Measurements from ENCODE around the gene IL17C. TPM values are rescaled to one million over a fixed set of nuclear protein-coding genes. Genes with fewer than 3 reads are reported as not detected.

IL17C gene, protein sequence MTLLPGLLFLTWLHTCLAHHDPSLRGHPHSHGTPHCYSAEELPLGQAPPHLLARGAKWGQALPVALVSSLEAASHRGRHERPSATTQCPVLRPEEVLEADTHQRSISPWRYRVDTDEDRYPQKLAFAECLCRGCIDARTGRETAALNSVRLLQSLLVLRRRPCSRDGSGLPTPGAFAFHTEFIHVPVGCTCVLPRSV
- not detected in 2 replicates for total RNA-seq (2011; cell fraction: chromatin; rRNA removed; ENCODE audit: low replicate concordance)
- total RNA-seq (2011; cell fraction: nucleolus; rRNA removed), result not detected in 2 replicates
- not detected in 2 replicates for total RNA-seq (2011; cell fraction: nucleoplasm; rRNA removed)
- total RNA-seq (2014; rRNA removed) (not detected in 2 replicates), total RNA-seq (2014; rRNA removed; fragmentation: Illumina TruSeq; extraction: Trizol) (not detected in 2 replicates), total RNA-seq (2015; rRNA removed; fragmentation: Illumina TruSeq; extraction: Trizol) (not detected in 2 replicates), total RNA-seq (2021) (not detected in 2 replicates), polyA plus RNA-seq (2011; rRNA removed) (not detected in 2 replicates), polyA plus RNA-seq (2014; fragmentation: Illumina TruSeq; extraction: Trizol) (not detected in 2 replicates), polyA plus RNA-seq (2014; fragmentation: Nextera tagmentation; extraction: Ambion mirVana) (not detected), polyA plus RNA-seq (2014; rRNA removed) (not detected in 2 replicates), polyA minus RNA-seq (2011; rRNA and poly(A)+ RNA removed) (not detected in 2 replicates), Bru-seq, nascent RNA (not detected), BruChase-seq, experiment 1, labeled RNA remaining after a 2-hour chase (not detected), BruChase-seq, experiment 2, labeled RNA remaining after a 6-hour chase (percentile 8 among the genes with signal in this experiment)
- polyA plus RNA-seq (2011; cell fraction: cytosol; rRNA removed), result not detected in 2 replicates
- polyA plus RNA-seq (2011; cell fraction: nucleus; rRNA removed), result 0.21 TPM in 1 of 2 replicates, not detected in the other
- not detected in 2 replicates for polyA plus RNA-seq (2012)
- polyA minus RNA-seq (2011; cell fraction: cytosol; rRNA and poly(A)+ RNA removed), result not detected in 2 replicates
- polyA minus RNA-seq (2011; cell fraction: nucleus; rRNA and poly(A)+ RNA removed), result not detected in 2 replicates
- long read RNA-seq, experiment 1, result 0 reads
- long read RNA-seq, experiment 2, result 0 reads
- long read RNA-seq, experiment 3, result 0 reads

DNA sequence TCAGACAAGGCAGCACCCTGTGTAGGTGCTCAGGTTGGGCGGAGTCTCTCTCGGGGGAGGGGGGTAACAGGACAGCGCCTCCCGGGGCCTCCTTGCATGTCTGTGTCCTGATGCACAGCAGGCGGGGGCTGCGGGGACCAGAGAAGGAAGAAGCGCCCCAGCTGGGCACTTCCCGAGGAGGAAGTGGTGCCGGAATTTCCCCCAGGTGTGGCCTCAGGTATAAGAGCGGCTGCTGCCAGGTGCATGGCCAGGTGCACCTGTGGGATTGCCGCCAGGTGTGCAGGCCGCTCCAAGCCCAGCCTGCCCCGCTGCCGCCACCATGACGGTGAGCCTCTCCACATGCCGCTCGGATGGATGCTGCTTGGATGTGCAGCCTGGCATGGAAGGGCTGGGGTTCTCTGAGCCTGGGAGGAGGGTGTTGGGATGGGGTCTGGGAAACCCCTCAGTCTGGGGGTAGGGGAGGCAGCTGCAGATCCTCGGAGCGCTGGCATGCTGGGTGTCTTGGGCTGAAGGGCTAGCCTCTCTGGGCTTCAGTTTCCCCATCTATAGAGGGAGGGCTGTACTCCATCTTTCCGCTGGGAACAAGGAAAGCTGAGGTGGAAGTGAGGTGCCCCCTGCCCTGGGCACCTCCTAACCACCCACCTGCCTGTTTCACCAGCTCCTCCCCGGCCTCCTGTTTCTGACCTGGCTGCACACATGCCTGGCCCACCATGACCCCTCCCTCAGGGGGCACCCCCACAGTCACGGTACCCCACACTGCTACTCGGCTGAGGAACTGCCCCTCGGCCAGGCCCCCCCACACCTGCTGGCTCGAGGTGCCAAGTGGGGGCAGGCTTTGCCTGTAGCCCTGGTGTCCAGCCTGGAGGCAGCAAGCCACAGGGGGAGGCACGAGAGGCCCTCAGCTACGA, at the start of gene IL17C:
Gene IL17C (plus strand): TSS at position 250 of the 908 bp plus-strand sequence. CDS start 70 bp downstream, at position 320.
- Histone ChIP-seq H3K36me3 (ENCODE audit: control insufficient read depth, insufficient read depth, low read length) (peaks cover 5% of the 10 kb centered on the region; the same call in 1 of the 3 replicates), H3K27me3 (ENCODE audit: control insufficient read depth in 2 of 2, insufficient read depth in 2 of 2, low read length in 2 of 2) (peaks cover 13 to 18% of the 10 kb centered on the region in 2 experiments; a peak in 3 of 5 replicates), H3K9ac (ENCODE audit: insufficient read depth in 1 of 2, low read depth in 2 of 2, low read length in 2 of 2) (peak within 1 kb of the TSS in 1 of 2 experiments; percentile 81; a peak in 2 of 4 replicates), H2AFZ (ENCODE audit: low read depth, low read length) (peak within 1 kb of the TSS; percentile 47; the same call in 1 of the 2 replicates), H3K4me1 (replicated peaks in 1 of 2; ENCODE audit: control insufficient read depth in 2 of 2, insufficient read depth in 2 of 2, low read length in 2 of 2) (peaks cover 18 to 84% of the 10 kb centered on the region in 2 experiments), H3K9me3 (replicated peaks; ENCODE audit: control insufficient read depth, insufficient read depth, low read depth, low read length) (no peaks in the 10 kb centered on the region), H3K79me2 (ENCODE audit: control insufficient read depth, insufficient read depth, low read length) (no peaks in the 10 kb centered on the region), H3K4me2 (ENCODE audit: insufficient read depth, low read length) (no peak within 1 kb of the TSS), H3K27ac (ENCODE audit: extremely low read depth, low read depth, low read length) (no peak within 1 kb of the TSS), H4K20me1 (replicated peaks; ENCODE audit: control insufficient read depth, insufficient read depth, low read length) (peaks cover 10% of the 10 kb centered on the region; the same call in 1 of the 2 replicates), H3K4me3 (no peak within 1 kb of the TSS), H3K9me1 (ENCODE audit: control insufficient read depth, insufficient read depth, low read length) (no peaks in the 10 kb centered on the region)
- no TSS peak for BruUV-seq (replicated peaks)
- in situ Hi-C loops (cut with MboI), result no loop called here
- DNase-seq (ENCODE audit: extremely low read depth in 1 of 4, low spot score in 3 of 4), result peak in 3 of 4 experiments; percentile 52 to 59 (median 54)
- intact Hi-C loops (cut with micrococcal nuclease), result no loop called here
- ChIA-PET CTCF (ENCODE audit: low intra/inter-chr PET ratio) (no interaction called here), POLR2A (interaction anchor here (0.7 to 2.7 kb wide), 7 partner anchors 9 to 57 kb away, joined by 3 to 13 read pairs (median 4); no protein-coding TSS in a partner anchor)
- 43% methylated on average over 22 of the region's 27 CpGs for WGBS (ENCODE audit: insufficient coverage, low coverage, missing lambda C conversion rate)
- TF ChIP-seq ZEB2 (IDR thresholded peaks at IDR 0.05), result 0 out of 2 replicates have a peak, but pooled peaks have one; percentile 53
- TF ChIP-seq, protein P1, sequence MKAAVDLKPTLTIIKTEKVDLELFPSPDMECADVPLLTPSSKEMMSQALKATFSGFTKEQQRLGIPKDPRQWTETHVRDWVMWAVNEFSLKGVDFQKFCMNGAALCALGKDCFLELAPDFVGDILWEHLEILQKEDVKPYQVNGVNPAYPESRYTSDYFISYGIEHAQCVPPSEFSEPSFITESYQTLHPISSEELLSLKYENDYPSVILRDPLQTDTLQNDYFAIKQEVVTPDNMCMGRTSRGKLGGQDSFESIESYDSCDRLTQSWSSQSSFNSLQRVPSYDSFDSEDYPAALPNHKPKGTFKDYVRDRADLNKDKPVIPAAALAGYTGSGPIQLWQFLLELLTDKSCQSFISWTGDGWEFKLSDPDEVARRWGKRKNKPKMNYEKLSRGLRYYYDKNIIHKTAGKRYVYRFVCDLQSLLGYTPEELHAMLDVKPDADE (conservative IDR thresholded peaks at IDR 0.05; ENCODE audit: control insufficient read depth, low read depth, low read length), result no peak
- TF ChIP-seq ZFP36 (IDR thresholded peaks at IDR 0.05; ENCODE audit: low read depth, low read length, partially characterized antibody), result peak; percentile 57
- peak; percentile 75 for TF ChIP-seq PCBP1 (IDR thresholded peaks at IDR 0.05; ENCODE audit: low read depth, low read length, poor library complexity, severe bottlenecking)
- TF ChIP-seq ZC3H4 (CRISPR knock-in tag; IDR thresholded peaks at IDR 0.05; ENCODE audit: borderline replicate concordance), result peak; percentile 59; the same call in 1 of the 2 replicates
- TF ChIP-seq, protein P2, sequence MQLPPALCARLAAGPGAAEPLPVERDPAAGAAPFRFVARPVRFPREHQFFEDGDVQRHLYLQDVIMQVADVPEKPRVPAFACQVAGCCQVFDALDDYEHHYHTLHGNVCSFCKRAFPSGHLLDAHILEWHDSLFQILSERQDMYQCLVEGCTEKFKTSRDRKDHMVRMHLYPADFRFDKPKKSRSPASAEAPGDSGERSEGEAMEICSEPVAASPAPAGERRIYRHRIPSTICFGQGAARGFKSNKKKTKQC (CRISPR knock-in tag; IDR thresholded peaks at IDR 0.05), result 0 out of 2 replicates have a peak, but pooled peaks have one; percentile 30
- TF ChIP-seq, protein P3, sequence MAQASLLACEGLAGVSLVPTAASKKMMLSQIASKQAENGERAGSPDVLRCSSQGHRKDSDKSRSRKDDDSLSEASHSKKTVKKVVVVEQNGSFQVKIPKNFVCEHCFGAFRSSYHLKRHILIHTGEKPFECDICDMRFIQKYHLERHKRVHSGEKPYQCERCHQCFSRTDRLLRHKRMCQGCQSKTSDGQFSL (CRISPR knock-in tag; IDR thresholded peaks at IDR 0.05), result peak; percentile 91
- TF ChIP-seq, protein P3 (tag; IDR thresholded peaks at IDR 0.05), result no peak
- TF ChIP-seq EWSR1 (IDR thresholded peaks at IDR 0.05; ENCODE audit: borderline replicate concordance, low read depth, partially characterized antibody), result no peak
- 0 out of 2 replicates have a peak, but pooled peaks have one; percentile 3 for TF ChIP-seq POLR2G (IDR thresholded peaks at IDR 0.05; ENCODE audit: low read depth, low read length)
- TF ChIP-seq STAG1 (CRISPR knock-in tag; IDR thresholded peaks at IDR 0.05; ENCODE audit: borderline replicate concordance), result no peak
- FAIRE-seq, result no peak
- ATAC-seq, result no peak

All from K562 (cell line).